ENCODE measurements around the gene SPNS3.

SPNS3 gene

DNA sequence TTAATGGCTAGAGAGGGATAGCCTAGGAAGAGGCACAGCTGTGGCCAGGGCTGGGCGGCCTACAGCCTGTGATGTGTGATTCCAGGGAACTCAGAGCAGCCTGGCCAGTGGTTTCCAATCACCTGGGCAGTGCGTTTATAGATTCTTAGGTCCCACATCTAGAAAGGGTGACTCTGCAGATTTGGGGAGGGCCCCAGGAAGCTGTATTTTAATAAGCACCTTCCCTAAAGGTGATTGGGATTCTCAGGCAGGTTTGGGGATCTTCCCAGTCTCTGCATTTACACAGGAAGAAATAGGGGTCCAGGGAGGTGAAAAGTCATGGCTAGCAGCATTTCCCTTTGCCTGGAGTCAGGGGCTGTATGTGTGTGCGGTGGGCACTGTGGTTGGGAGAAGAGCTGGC lies 74.5 kb downstream of the SPNS3 start:
- DNase-seq (ENCODE audit: low spot score): no peak

DNA sequence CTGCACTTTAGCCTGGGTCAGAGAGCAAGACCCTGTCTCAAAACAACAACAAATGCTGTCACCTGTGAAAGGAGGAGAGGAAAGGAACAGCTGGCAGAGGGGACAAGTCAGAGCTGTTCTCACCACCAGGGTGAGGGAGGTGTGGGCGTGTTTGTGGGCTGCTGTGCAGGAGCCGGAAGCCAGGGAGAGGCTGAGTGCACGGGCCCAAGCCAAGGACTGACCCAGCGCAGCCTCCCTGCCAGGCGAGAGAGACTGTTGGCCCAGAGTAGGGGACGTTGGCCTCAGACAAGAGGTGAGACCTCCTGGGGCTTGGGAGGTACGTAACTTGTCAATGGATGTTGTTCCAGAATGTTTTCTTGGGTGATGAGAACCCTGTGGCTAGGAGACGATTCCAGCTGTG lies 75.7 kb downstream of the SPNS3 start:
- DNase-seq (ENCODE audit: low spot score): no peak

DNA sequence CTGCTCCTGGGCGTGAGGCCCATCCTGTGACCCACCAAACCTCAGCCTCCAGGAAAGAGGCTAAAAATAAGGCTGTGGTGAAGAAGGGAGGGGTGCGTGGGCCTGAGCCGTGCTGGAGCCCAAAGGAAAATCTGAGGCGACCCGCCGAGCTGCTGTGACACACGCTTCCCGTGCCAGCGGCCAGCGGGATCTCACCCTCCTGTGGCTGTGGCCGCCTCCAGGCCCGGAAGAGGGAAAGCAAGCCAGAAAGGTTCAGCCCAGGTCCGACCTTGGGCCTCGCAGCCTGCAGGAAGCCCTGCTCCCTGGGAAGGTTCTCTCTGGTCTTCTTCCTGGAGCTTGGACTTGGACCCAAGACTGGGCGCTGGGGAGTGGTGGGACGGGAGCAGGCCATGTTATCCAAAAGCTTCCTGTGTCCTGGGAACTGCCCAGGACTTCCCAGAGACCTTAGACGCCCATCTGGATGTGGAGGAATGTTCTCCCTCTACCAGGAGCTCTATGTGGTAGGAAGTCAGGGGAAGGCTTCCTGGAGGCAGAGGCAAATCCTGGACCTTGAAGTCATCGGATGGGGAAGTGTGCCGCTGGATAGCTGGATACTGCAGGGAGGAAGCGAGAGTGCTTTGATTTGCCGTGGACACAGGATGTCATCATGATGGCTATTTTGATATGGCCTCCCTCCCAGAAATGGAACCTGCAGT lies 76.3 kb downstream of the SPNS3 start:
- no peak for DNase-seq (ENCODE audit: low spot score)

DNA sequence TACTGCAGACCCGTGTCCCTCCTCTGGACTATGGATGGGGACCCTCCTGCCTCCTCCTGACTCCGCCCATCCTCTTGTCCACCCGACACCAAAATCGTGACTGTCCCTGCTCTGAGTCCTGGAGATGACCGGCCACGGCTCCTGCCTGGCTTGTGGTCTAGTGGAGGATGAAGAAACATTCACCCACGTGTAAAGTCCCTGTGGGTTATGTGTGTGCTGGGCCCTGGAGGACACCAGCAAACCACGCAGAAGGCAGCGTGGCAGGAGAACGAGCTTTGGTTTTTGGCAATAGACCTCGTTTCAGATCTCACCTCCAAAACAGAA lies 76.8 kb downstream of the SPNS3 start:
- no peak for DNase-seq (ENCODE audit: low spot score)

DNA sequence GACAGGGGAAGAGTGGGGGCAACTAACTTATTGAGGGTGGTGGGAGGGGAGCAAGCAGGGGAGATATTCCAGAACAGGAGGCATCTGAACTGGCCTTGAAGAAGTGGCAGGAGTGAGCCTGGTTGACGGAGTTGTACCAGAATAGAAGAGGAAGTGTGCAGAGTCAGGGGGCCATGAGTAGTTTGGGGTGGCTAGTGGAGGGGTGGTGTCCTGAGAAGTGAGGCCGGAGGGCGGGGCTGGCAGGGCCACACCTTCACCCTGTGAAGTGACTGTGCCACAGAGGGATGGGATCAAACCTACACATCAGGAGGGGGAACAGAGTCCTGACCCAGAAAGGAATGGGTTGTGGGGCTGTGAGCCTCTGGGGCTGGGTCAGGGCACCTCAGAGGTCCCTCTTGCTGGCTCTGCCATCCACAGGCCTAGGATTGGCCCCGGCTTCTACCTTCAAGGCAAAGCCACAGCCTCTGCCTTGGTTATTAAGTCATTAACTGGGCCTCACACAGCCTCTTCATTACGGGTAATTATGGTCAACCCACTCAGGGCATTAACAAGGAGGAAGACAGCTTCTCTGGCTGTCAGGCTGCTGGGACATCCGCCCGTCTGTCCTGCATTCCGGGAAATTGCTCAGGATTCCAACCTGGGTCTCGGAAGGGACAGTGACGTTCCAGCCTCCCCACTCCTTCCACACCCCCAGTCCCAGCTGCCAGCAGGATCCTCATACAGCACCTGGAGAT lies 77.6 kb downstream of the SPNS3 start:
- DNase-seq (ENCODE audit: low spot score): no peak

DNA sequence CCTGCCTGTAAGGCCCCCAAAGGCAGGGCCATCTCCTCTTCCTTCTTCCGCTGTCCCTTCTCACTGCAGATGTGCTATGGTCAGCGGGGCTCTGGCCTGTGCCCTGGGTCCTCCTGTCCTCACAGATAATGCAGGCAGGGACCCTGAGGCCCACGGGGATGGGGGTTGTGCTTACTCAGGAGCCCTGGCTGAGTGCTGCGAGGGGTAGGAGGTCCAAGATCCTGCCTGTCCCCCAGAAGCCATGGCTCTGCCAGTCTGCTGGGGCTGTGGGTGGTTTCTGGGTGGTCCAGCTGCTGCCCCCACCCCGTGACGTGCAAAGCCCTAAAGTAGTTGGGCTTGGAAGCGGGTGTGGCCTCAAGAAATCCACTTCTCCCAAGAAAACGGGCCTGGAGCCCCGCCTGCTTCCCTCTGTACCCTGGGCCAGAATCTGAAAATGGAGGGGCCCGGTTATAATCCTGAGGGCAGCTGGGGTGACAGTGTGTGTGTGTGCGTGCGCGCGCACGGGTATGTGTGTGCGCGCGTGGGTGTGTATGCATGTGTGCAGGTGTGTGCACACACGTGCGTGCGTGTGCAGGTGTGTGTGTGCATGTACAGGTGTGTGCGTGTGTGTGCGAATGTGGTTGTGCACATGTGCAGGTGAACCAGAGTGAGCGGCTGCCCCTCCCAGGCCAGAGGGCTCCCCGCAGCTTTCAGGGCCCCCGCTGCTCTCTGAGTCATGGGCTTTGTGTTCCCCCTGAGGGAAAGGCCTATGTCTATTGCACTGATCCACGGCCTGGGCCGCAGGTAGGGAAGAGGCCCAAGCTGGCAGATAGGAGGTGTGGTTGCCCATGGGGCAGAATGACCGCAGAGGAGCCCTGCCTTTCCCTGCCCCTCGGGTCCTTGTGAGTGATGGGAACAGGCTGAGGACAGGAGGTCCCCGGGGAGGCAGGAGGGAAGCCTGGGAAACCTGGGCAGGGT lies 78.7 kb downstream of the SPNS3 start:
- no peak for DNase-seq (ENCODE audit: low spot score)

DNA sequence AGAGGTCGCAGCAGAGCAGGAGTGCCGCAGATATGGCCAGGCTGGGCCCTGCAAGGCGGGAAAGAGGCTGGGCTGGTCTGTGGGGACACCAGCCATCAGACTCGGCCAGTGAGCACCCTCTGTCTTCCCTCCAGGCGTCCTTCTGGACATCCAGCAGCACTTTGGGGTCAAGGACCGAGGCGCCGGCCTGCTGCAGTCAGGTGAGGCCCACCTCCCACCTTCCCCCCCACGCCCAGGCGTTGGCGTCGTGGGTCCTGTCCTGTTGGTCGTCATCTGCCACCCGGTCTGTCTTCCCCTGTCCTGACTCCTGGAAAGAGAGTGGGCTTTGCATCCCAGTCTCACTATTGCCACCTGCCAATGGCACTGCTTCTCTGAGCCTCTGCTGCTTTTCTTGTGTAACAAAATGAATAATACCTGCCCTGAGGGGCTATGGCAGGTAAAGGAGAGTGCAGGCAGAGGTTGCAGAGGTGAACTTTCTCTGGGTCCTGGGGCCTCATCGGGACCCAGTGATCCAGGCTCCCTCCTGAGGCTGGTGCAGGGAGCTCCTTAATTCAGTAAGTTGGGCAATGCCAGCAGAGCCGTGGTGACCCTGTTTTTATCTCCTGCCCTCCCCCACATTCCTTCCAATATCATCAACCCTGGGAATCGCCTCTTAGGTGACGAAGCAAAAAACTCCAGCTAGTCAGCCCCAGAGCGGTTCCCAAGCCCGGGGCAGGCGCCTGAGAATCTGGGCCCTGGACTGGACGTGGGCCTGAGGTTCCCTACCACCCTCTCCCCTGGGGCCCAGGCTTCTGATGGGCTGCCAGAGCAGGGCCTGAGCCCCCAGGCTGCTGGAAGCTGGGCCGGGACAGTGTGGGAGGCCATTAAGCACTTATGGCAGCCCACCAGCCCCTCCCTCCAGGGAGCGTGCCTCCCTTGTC lies 79.6 kb downstream of the SPNS3 start:
- no peak for DNase-seq (ENCODE audit: low spot score)

DNA sequence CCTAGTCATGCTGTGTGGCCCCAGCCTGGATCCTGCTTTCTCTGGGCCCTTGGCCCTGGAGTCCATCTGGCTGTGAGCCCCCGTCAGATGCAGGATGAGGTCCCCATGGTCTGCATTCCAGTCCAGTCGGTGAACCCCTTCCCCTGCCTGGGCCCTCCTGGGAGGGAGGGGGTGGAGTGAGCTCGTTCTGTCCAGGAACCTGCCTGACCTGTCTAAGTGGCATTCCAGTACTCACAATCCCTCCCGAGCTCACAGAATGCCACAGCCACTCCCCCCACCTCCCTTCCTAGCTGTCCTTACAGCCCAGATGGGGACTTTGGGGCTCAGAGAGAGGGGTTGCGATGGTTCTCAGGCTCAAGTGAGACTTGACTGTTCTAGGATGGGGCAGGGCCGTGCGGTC lies 80.5 kb downstream of the SPNS3 start:
- no peak for DNase-seq (ENCODE audit: low spot score)

DNA sequence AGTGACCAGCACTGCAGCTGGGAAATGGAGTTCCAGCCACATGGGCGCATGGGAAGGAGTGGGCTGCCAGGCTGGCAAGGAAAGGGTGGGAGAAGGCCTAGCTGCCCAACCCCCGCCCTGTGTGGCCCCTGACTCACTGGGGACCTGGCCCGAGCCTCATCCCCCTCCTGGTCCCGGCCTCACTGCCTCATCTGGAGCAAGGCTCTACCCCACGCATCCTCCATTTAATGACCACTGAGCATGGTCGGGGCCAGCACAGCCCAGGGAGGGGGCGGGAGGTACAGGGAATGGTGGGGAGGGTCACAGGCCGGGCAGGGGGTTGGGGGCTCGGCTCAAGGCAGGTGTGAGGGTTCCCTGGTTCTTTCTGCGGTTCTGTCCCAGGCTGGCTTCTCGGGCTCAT lies 81.0 kb downstream of the SPNS3 start:
- DNase-seq (ENCODE audit: low spot score): no peak

DNA sequence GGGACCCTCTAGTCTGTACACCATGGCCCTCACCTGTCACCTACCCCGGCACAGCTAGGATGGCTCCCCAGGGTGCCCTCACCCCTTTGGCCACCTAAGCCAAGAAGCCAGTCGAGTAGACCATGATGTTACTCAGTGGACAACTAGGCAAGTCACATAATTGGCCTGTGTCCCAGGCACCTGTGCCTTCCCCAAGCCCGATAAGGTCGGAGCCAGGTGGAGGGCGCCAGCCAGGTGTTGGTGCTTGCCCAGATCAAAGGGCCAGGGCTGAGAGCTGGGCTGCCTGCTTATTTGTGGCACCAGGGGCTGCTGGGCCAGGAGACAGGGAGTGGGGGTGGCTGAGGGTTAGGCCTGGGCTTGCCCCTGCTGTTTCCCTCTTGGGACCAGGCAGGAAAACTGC lies 81.8 kb downstream of the SPNS3 start:
- DNase-seq (ENCODE audit: low spot score): no peak

DNA sequence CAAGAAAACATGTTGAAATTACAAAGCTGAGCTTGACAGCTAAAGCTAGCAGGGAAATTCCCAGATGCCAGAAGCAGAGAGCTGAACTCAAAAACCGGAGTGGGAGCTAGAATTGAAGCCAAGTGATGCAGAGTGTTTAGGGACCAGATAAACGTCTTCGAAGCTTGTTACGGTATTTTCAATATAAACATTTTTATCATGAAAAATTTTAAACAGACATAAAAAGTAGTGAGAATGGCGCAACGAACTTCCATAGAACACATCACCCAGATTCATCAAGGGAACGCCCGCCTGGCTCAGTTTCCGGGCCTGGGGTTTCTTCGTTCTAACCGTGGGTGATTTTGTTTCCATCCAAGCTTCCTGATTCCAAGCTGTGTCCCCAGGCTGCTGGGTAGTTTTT lies 83.0 kb downstream of the SPNS3 start:
- DNase-seq (ENCODE audit: low spot score): no peak

DNA sequence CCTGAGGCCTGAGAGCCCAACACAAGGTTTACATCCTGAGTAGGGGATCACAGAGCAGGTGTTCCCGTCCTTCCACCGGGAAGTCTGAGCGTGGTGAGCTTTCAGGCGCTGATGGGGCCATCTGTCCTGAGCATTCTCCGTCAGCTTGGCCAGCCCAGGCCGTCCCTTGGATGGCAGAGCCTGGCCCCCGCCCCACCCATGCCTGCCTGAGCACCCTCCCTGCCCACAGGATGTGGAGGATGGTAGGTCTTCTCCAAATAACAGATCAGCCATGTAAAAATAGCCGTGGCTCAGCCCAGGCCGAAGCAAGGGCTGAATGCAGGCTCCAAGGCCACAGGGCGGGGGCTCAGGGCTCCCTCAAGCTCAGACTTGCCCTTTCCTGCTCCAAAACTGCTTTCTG lies 85.2 kb downstream of the SPNS3 start:
- no peak for DNase-seq (ENCODE audit: low spot score)

DNA sequence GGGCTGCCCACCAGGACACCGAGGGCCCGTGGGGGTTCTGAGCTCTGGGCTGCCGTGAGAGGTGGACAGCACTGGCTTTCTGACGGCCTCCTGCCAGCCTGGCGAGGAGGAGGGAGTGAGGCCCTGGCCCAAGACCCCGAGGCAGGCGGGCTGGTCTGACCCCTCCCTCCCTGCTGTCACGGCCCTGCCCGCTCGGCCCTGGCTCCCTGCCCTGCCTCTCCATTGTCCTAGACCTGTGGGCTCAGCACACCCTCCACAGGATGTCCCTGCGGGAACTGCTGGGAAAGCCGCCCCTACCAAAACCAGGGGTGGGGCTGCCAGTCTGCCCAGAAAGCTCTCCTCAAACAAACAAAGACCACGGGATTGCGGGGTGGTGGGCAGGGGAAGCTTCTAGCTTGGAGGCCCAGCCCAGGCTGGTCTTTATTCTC lies 85.6 kb downstream of the SPNS3 start:
- DNase-seq (ENCODE audit: low spot score): no peak

DNA sequence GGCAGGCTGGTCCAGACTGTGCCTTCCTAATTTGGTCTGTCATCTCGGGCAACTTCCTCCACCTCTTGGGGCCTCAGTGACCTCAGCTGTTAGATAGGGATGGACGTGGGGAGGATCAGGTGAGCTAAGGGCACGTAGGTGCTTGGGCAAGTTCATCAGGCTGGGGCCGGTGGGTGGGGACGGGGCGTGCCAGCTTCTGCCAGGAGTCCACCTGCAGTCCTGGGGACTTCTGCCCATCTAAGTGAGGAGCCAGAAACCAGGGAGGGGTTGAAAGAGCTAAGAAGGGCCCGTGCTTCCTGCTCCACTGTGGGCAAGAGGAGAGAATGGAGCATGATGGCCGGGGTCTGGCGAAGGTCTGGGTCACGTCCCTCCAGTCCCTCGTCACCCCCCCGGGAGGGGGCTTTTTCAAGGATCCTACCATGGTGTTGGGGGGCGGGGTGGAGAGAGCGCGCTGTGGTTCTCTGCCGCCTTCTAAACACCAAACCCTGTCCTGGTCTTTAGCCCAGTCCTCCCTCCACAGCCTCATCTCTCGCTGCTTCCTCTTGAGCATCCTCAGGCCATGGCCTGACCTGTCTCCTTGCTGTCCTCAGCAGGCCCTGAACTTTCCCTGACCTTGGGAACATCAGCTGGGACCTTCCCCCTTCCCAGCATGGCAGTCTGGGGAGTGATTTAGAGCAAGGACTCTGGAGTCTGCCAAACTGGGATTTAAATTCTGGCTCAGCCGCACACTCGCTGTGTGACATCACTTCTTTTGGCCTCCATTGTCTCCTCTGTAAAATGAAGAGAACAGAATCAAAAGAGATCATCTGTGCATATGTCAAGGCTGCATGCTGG lies 86.5 kb downstream of the SPNS3 start:
- DNase-seq (ENCODE audit: low spot score): no peak

DNA sequence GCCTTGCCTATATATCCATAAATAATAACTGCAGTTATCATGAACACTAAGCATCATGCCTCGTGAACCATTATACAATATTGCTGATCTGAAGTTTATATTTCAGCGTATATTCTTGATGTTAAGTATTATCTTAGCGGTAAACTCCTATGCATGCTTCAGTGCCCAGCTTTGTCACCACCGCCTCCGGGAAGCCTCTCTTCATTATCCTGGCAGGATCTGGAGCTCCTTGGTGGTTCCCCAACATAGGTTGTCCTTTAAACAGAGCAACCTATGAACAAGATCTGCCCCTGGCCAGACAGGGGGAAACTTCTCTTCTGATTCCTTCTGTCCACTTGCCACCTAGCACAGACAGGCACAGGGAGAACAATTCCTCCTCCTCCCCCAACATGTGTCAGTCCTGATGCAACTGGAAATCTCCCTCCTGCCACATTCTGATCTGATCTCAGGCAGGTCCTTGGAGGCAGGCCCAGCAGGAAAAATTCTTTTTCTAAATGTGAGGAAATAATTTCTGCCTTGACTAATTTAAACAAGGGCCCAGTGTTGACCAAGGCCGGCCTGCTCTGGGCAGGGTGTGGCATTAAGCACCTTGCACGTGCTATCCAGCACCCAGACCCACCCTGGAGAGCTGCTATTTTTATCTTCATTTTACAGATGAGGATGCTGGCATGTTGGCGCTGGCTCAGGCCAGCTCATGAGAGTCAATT lies 87.3 kb downstream of the SPNS3 start:
- DNase-seq (ENCODE audit: low spot score): no peak

DNA sequence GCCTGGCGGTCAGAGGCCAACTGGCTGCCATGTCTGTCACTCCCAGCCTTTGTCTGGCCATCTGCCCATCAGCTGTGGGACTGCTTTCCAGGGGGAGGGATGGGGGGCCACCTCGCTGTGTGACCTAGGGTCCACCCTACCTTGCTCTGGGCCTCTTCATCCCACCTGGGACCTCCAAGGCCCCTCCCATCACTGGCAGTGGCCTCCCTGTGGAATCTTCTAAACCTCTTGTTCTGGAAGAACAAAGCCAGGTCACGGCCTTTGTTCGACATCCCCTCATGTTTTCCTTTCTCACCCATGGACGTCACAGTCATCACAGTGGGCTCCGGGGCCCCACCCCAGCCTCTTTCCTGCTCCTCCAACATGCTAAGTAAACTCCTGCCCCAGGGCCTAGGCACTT lies 88.9 kb downstream of the SPNS3 start:
- DNase-seq (ENCODE audit: low spot score): no peak

DNA sequence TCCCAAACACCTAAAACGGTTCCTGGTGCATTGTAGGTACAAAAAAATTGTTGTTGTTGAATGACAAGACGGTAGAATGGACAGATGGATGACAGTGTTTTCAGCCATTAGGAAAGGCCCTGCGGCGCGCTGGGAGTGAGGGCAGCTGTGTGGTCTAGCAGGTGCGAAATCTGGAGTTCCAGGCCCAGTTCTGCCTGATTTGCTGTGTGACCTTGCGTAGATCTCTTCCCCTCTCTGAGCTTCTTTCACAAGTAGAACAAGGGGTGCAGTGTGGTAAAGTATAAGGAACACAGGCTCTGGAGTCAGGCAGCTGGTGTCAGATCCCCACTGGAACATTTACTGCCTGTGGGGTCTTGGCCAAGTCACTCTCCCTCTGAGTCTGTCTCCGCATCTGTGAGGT lies 90.2 kb downstream of the SPNS3 start:
- DNase-seq (ENCODE audit: low spot score): no peak

DNA sequence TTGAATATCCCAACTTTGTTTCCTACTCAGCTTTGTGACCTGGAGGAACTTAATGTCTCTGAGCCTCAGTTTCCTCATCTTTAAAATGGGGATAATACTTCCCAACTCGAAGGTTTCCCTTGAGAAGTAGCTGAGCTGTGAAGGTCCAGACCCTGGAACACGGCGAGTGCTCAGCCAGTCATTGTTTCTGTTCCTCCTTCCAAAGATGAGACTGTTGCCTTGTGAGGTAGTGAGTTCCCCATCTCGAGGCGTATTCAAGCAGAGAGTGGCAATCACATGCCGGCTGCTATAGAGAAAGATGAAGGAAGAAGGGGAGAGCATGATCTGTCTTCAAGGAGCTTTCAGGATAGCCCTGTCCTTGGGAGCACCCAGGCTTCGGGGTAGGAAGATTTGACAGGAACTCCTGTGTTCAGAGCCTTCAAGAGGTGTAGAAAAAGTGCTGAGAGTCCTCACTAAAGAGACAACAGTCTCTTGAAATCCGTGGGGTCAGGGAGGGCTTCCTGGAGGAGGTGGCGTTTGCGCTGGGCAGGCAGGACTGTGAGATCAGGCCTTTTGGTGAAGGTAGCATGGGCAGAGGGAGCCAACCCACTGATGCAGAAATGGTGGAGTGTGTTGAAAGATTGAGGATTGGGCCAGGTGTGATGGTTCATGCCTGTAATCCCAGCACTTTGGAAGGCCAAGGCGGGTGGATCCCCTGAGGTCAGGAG lies 92.1 kb downstream of the SPNS3 start:
- DNase-seq (ENCODE audit: low spot score): no peak

DNA sequence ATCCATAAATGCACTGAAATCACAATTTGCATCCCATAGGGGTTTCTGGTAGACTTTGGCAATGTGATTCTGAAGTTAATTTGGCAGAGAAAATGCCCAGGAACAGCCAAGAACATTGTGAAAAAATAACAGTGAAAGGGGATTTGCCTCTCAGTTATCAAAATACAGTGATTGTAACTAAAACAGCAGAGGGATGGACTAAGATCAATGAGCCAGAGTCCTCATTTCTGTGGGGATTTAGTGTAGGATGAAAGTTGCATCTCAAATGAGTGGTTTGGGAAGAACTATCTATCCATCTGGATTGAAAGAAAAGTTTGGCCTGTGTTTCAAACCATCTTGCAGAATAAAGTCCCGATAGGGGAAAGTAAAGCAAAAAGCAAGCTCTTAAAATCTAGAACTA lies 93.4 kb downstream of the SPNS3 start:
- DNase-seq (ENCODE audit: low spot score): no peak

Data from AG08395 (cell line).